K562 (cell line): ENCODE results near the gene YWHAB. TPM values are rescaled to one million over a fixed set of nuclear protein-coding genes. Genes with fewer than 3 reads are reported as not detected.

Source experiments
- ARID3A ChIP-seq: IDR thresholded peaks from 2 replicates; pipeline ENCODE4 v1.6.1; 2012; ENCODE audit warnings: low read depth, low read length, improper control_type of control experiment, borderline replicate concordance
- CEBPG ChIP-seq, 3 experiments: fragments of 200-800 bp in 1 of 3; sonication (Bioruptor generic) in 1 of 3; sonication (generic) in 1 of 3; formaldehyde crosslinking in 1 of 3; IDR thresholded peaks in 2 of 3; conservative IDR thresholded peaks in 1 of 3; 2 replicates each; pipeline versions ENCODE4 v1.6.1 to v1.8.0; 2016 to 2022; ENCODE audit warnings: missing compliant biosample characterization in 2 of 3, missing genetic modification characterization in 2 of 3, mild to moderate bottlenecking in 1 of 3, missing genetic modification reagents in 1 of 3
- FOXK1 ChIP-seq: sonication (generic); formaldehyde crosslinking; IDR thresholded peaks from 2 replicates; pipeline ENCODE4 v1.8.0; 2022; ENCODE audit warnings: missing genetic modification reagents, mild to moderate bottlenecking, borderline replicate concordance
- KAT7 ChIP-seq: sonication (generic); formaldehyde crosslinking; IDR thresholded peaks from 2 replicates; pipeline ENCODE4 v1.8.0; 2022; ENCODE audit warnings: missing genetic modification reagents, mild to moderate bottlenecking, borderline replicate concordance
- MLX ChIP-seq, 2 experiments: fragments of 450-650 bp in 1 of 2; sonication (generic) in 1 of 2; formaldehyde crosslinking; conservative IDR thresholded peaks; 2 replicates each; pipeline versions ENCODE4 v1.4.0 to v1.8.1; 2020 to 2022; ENCODE audit warnings: mild to moderate bottlenecking in 1 of 2, missing genetic modification reagents in 1 of 2
- SMAD2 ChIP-seq: fragments of 150-350 bp; IDR thresholded peaks from 2 replicates; pipeline ENCODE4 v1.6.1; 2014; ENCODE audit warnings: low read depth, mild to moderate bottlenecking, low read length
- ZBTB33 ChIP-seq: sonication (generic); formaldehyde crosslinking; IDR thresholded peaks from 2 replicates; pipeline ENCODE4 v1.8.1; 2023; ENCODE audit warnings: mild to moderate bottlenecking, missing genetic modification reagents
- polyA plus RNA-seq, 8 experiments: library from polyadenylated mRNA; depleted of rRNA in 4 of 8; stranded (reverse) in 5 of 8; unstranded in 3 of 8; fragments of >200 nt; fragmentation: Nextera tagmentation in 2 of 8; fragmentation: Illumina TruSeq in 1 of 8; extraction: Ambion mirVana in 2 of 8; extraction: Trizol in 1 of 8; gene quantifications; 2 replicates each; pipeline versions ENCODE4 v1.2.1 to v1.2.3, GENCODE V29; 2011 to 2014; ENCODE audit warnings: inconsistent platforms in 1 of 8, missing spikeins in 1 of 8
- total RNA-seq, 7 experiments: library from RNA; depleted of rRNA in 6 of 7; stranded (reverse); fragments of >200 nt in 6 of 7; fragmentation: Illumina TruSeq in 2 of 7; extraction: Trizol in 2 of 7; gene quantifications; 2 replicates each; pipeline versions ENCODE4 v1.2.1 to v1.2.3, GENCODE V29; 2011 to 2021; ENCODE audit warnings: low replicate concordance in 1 of 7
- TF ChIP-seq, protein P1 (sequence below): fragments of 250-450 bp; sonication (Bioruptor Pico); IDR thresholded peaks from 2 replicates; pipeline ENCODE4 v1.8.0; 2021; ENCODE audit warnings: mild to moderate bottlenecking, moderate library complexity

The YWHAB gene
- total and polyA plus RNA-seq, 9 of the 15 experiments (the other 6 are each of a cell fraction or from before 2014, with no cell fraction given): 60.6 to 185 (median 96.1) TPM

DNA sequence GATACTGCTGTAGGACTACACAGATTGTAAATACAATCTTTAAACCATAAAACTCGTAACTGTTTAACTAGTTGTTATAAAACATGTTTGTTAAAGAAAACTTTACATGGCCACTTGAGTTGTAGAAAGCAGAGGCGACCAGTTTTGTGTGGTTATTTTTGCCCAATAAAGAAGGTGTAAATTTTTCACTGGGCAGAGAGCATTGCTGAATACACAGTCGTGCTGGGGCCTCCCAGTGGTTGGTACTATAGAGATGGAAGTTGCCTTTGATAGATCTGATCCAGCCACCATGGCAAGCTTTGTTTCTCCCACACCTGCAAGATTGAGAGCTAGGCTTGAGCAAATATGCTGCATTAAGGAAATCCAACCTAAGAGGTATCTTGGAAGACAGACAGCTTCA lies 34.0 kb upstream of the YWHAB start (continued):
- TF ChIP-seq SMAD2 (no peak), ARID3A (no peak), CEBPG (CRISPR knock-in tag; IDR thresholded peaks at IDR 0.05) (no peak), CEBPG (tag; conservative IDR thresholded peaks at IDR 0.05 in 1 of 2, IDR thresholded peaks at IDR 0.05 in 1 of 2) (no peak), KAT7 (no peak), FOXK1 (CRISPR knock-in tag) (no peak), ZBTB33 (CRISPR knock-in tag) (no peak), MLX (CRISPR knock-in tag; conservative IDR thresholded peaks at IDR 0.05) (no peak)
- TF ChIP-seq, protein P1, sequence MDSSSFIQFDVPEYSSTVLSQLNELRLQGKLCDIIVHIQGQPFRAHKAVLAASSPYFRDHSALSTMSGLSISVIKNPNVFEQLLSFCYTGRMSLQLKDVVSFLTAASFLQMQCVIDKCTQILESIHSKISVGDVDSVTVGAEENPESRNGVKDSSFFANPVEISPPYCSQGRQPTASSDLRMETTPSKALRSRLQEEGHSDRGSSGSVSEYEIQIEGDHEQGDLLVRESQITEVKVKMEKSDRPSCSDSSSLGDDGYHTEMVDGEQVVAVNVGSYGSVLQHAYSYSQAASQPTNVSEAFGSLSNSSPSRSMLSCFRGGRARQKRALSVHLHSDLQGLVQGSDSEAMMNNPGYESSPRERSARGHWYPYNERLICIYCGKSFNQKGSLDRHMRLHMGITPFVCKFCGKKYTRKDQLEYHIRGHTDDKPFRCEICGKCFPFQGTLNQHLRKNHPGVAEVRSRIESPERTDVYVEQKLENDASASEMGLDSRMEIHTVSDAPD: no peak
